ENCODE results near the gene DCLK2.

GRCh38 chr4:150305995-150306394 lies 227.8 kb downstream of the DCLK2 start:
- TF ChIP-seq GLIS2 (tag by site-specific recombination; IDR thresholded peaks at IDR 0.05) (no peak), ZNF132 (tag by site-specific recombination; IDR thresholded peaks at IDR 0.05; ENCODE audit: borderline replicate concordance) (no peak), CTCF (tag by site-specific recombination; IDR thresholded peaks at IDR 0.05) (no peak), HOXC10 (CRISPR knock-in tag; IDR thresholded peaks at IDR 0.05) (no peak), ZNF18 (tag by site-specific recombination; IDR thresholded peaks at IDR 0.05) (no peak)
